Sigmoid colon (tissue), 4 donors: Measurements from ENCODE around the gene RNF212B.

ENCODE experiments used
- POLR2A ChIP-seq, 2 donors: fragments of 450-650 bp; IDR thresholded peaks; one replicate each; pipeline ENCODE4 v1.6.1; 2016; ENCODE audit warnings: antibody characterized with exemption in 2 of 2, mild to moderate bottlenecking in 2 of 2, moderate library complexity in 2 of 2
- POLR2AphosphoS5 ChIP-seq, 4 donors: sonication (generic); formaldehyde crosslinking; IDR thresholded peaks; one replicate each; pipeline ENCODE4 v1.6.1; 2017; ENCODE audit warnings: antibody characterized with exemption in 4 of 4
- TF ChIP-seq, protein P1 (sequence below), 4 experiments: fragments of 450-650 bp in 3 of 4; fragments of 200-600 bp in 1 of 4; IDR thresholded peaks; one replicate each; pipeline ENCODE4 v1.5.1; 2016 to 2019; ENCODE audit warnings: antibody characterized with exemption in 4 of 4, mild to moderate bottlenecking in 3 of 4, moderate library complexity in 2 of 4

- TF ChIP-seq, protein P1, sequence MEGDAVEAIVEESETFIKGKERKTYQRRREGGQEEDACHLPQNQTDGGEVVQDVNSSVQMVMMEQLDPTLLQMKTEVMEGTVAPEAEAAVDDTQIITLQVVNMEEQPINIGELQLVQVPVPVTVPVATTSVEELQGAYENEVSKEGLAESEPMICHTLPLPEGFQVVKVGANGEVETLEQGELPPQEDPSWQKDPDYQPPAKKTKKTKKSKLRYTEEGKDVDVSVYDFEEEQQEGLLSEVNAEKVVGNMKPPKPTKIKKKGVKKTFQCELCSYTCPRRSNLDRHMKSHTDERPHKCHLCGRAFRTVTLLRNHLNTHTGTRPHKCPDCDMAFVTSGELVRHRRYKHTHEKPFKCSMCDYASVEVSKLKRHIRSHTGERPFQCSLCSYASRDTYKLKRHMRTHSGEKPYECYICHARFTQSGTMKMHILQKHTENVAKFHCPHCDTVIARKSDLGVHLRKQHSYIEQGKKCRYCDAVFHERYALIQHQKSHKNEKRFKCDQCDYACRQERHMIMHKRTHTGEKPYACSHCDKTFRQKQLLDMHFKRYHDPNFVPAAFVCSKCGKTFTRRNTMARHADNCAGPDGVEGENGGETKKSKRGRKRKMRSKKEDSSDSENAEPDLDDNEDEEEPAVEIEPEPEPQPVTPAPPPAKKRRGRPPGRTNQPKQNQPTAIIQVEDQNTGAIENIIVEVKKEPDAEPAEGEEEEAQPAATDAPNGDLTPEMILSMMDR (IDR thresholded peaks at IDR 0.05), result no peak
- TF ChIP-seq POLR2AphosphoS5 (IDR thresholded peaks at IDR 0.05), result no peak
- TF ChIP-seq POLR2A (IDR thresholded peaks at IDR 0.05), result no peak
Observed at GRCh38 chr14:23307687-23308644, 70.2 kb downstream of the RNF212B start.
